Mesenteric fat pad (tissue), 1 donor: Measurements from ENCODE around the gene SEC31B. TPM values are rescaled to one million over a fixed set of nuclear protein-coding genes. Genes with fewer than 3 reads are reported as not detected.

Source experiments
- DNase-seq: peaks from one replicate; pipeline ENCODE4 v3.0.0-alpha.2; 2020; ENCODE audit warnings: low spot score
- total RNA-seq: library from RNA; stranded (reverse); fragmentation: NEBNext Ultra II Directional; extraction: Animal tissue kit (Norgen Biotek cat#: 25700); gene quantifications from one replicate; pipeline ENCODE4 v1.2.1, GENCODE V29; 2021
- donor health status: DM: yes; HTN: yes; CAD: no.

The SEC31B gene
- total RNA-seq, 1 donor from 2014 or later = 9.8 TPM

- DNase-seq = no peak
Measured at GRCh38 chr10:100528921-100529474, 9.3 kb upstream of the SEC31B start.

- DNase-seq = no peak
Measured at GRCh38 chr10:100528123-100528886, 8.6 kb upstream of the SEC31B start.

DNA sequence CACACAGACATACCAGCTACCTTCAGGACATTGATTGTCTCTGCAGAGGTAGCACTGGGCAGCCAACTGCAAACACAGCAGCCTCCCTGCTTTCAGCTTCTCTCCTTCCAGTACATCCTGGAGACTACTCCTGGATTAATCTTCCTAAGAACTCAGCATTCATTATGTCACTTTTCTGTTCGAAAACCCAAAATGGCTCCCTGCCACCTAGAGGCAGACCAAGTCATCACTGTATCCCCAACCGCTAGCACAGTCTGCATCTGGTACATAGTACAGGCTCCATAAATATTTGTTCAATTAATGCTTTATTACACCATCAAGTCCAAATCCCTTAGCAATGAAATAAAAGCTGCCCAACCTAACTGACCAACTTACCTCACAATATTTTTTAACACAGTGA, 5.0 kb upstream of the SEC31B start:
- no peak for DNase-seq

- DNase-seq = no peak
Measured at GRCh38 chr10:100524206-100524605, 4.5 kb upstream of the SEC31B start.

GRCh38 chr10:100522945-100523344, 3.3 kb upstream of the SEC31B start:
- no peak for DNase-seq

- no peak for DNase-seq
Measured at GRCh38 chr10:100522107-100522801, 2.6 kb upstream of the SEC31B start.

GRCh38 chr10:100520811-100521210, 1.1 kb upstream of the SEC31B start:
- no peak for DNase-seq

DNA sequence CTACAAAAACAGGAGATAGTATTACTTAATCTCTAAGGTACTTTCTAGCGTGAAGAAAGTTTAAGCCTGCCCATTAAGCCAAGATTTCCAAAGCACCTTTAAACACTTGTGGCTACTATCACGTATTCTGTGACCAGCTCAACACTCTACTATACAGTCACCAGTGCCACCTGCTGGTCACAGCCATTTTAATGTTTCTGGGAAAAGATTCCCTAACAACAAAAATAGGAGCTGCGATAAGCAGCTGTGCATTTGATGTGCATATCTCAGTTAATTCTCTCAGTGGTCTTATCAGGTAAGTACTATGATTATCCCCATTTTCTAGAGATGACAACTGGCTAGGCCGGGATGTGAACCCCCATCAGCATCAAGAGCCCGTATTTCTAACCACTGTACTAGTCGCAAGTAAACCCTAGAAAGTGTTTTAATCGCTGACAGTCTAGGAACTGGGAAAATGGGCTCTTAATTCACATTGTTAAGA, 860 bp downstream of the SEC31B start:
- DNase-seq = no peak

GRCh38 chr10:100516847-100517246, 2.8 kb downstream of the SEC31B start:
- DNase-seq = no peak

- no peak for DNase-seq
Measured at GRCh38 chr10:100515612-100516011, 4.0 kb downstream of the SEC31B start.

- DNase-seq = no peak
Measured at GRCh38 chr10:100510533-100511308, 8.9 kb downstream of the SEC31B start.

DNA sequence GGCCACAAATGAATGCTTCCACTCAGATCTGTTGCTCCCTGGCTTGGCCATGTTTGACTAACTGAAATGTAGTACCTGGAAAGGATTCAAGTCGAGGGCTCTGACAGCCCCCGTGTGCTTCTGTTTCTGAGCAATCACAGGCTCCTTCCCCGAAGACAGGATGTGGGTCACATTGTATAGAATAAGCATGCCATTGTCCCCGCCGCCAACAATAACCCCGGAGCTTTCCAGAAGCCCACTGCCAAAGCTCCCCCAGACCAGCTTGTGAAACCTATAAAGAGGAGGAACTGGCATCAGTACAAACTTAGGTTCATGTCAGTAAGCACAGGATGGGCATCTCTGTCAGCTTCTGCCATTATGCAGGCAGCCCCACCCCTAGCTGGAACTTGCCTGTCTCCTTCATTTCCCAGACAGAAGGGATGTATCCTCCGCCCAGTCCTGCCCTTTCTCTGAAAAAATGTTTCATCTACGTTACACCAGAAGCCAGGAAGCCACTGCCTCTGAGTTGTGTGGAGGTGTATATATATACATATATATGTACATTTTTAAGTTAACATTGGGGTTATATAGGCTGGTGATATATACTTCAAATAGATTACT, 10.3 kb downstream of the SEC31B start:
- no peak for DNase-seq

DNA sequence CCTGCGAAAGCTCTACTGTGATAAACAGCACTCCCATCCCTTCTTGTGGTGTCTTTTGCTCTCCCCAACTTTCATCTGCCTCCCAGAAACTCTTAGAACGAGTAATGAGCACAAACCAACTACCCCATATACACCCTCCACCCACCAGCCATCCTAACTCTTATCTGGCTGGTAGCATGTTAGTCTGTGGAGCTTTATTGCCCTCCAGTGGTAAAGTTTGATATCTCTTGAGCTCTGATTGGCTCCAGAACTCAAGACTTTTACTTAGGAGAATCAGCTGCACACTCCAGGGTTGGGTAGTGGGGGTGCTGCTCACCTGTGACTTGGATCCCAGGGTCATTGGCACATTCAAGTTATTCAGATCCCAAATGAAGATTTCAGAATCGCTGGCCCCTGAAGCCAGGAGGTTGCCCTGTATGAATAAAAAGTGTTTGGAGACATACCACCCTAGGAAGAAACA, 10.9 kb downstream of the SEC31B start:
- no peak for DNase-seq

DNA sequence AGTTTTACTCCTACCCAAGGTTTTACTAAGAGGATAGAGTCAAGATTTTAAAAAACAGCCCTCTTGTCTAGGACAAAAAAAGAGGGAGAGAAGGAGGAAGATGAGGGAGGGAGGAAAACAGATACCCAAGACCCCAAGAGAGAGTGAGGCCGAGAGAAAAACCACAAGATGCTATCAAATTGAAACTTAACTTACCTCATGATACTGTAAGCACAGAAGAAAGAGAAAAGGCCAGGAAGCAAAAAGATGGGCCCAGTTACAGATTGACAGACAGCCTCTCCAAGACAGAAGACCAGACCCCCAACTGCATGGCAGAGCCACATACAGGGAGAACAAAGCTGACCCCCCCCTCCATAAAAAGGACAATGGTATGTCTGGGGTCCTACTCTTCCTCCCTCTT, 11.4 kb downstream of the SEC31B start:
- DNase-seq = no peak

GRCh38 chr10:100507357-100507732, 12.3 kb downstream of the SEC31B start:
- no peak for DNase-seq

DNA sequence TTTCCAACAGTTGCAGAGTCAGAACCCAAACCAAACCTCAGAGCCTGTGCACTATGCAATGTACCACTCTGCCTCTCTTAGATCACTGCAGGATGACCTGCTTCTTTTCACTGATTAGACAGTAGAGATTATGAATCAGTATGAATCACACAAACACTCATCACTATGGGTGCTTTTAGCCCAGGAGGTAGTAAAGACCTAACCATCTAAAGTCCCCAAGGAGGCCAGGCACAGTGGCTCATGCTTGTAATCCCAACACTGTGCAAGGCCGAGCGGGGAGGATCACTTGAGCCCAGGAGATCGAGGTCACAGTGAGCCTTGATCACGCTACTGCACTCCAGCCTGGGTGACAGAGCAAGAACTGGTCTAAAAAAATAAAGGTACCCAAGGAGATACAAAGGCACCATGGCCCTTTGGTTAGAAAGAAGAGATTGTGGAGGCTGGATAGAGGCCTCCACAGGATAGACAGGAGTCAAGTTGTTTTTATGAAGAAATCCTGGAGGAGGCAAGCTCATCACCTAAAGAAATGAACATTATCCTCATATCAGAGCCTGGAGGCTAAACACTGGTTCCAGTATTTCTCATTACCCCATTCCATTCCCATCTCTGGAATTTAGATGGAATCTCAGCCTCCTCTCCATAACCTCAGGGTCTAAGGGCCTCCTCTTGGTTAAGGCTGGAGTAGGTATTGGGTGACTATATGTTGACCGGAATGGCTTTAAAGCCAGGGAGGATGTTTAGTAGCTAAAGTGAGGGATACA, 12.9 kb downstream of the SEC31B start:
- no peak for DNase-seq

DNA sequence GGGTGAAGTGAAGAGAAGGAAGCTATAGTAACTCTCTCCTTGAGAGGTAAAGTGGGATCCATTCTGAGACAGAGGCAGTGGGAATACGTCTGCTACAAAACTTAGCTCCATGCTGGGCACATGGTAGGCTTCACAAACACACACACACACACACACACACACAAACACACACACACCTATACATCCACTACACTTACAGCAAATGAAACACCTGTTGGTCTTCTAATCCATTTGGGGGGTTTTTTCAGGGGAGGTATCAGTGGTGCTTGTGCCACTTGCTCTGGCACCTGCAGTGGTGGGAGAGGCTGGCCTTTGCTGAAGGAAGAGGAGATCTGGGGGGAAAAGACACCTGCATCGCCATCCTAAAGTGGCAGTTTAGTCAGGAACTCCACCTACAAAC, 14.5 kb downstream of the SEC31B start:
- DNase-seq = no peak

- DNase-seq = no peak
Measured at GRCh38 chr10:100504096-100504495, 15.6 kb downstream of the SEC31B start.

- DNase-seq = no peak
Measured at GRCh38 chr10:100502926-100503494, 16.7 kb downstream of the SEC31B start.

DNA sequence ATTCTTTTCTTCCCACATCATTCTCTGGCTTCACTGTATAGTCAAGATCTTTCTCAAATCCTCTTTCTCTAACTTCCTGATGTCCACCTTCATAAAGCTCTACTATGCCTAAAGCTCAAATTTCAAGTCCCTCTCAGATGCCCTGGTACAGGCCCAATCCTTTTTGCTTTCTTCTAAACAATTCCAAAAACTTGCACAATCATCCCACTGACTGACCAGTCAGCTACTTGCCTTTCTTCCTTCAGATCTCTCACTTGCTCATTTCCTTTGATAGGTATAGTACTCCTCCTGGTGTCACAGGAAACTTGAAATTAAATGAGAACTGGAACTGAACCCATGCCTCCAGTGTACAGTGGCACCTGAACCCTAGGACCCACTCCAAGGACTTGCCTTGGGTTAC, 18.2 kb downstream of the SEC31B start:
- no peak for DNase-seq
